HG02798 (cell line): ENCODE data around the gene NUP62CL.
"Not testable (repeated sequence)": the region's sequence is repeated elsewhere in the genome, so short reads cannot be mapped to it uniquely, and the experiment has no call there.

ENCODE experiments used
- ATAC-seq: cut with Tn5 transposase; IDR thresholded peaks from one replicate; pipeline ENCODE4 v1.9.1; 2021; ENCODE audit warnings: mild to moderate bottlenecking; ENCODE audit not compliant: unreplicated experiment, poor library complexity

Gene NUP62CL, protein sequence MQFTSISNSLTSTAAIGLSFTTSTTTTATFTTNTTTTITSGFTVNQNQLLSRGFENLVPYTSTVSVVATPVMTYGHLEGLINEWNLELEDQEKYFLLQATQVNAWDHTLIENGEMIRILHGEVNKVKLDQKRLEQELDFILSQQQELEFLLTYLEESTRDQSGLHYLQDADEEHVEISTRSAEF

GRCh38 chrX:107205770-107206696 lies at the start of gene NUP62CL, which contains the start of gene DNAAF6:
TSS of gene NUP62CL (minus strand) at chrX:107206433. CDS start at chrX:107175146, 31,287 bp downstream.
TSS of gene DNAAF6 (plus strand) at chrX:107206611. CDS start at chrX:107212876, 6,265 bp downstream.
- ATAC-seq = peak; percentile 99

- ATAC-seq = no peak
Measured at GRCh38 chrX:107228486-107228819, 22.2 kb upstream of the NUP62CL start.

GRCh38 chrX:107227780-107228485 lies 21.7 kb upstream of the NUP62CL start:
- ATAC-seq = no peak

DNA sequence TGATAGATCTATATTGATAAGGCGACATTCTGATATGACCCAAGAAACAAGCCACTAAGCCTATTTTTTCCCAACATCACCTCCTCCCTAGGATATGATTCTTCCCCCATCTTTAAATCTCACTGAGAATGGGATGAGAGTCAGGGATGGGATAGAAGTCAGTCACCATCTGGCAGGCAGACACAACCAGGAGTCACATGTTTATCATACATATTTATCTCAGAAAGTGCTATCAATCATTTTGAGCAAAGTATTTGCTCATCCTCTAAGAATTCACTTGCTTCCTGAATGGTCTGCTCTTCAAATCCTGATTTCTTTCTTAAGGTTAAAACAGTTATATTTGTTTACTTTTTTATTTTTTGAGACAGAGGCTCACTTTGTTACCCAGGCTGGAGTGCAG lies 20.5 kb upstream of the NUP62CL start:
- ATAC-seq = no peak

DNA sequence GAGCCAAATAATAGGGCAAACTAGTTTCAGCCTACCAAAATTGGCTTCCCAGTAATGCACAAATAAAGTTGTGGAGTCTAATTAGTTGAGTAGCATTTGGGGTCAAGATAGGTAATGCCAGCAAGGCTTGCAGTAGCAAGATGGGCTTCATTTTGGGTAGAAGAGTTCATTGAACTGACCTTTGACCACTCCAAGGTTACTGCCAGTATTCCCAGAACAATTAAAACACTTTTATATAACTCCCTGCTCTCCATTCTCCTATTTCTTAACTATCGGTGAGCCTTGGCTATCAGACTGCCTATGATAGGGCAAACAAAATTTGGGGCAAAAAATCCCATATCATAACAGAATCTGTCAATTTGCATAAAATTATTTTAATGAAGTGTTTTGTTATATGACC lies 7.2 kb upstream of the NUP62CL start:
- no peak for ATAC-seq

DNA sequence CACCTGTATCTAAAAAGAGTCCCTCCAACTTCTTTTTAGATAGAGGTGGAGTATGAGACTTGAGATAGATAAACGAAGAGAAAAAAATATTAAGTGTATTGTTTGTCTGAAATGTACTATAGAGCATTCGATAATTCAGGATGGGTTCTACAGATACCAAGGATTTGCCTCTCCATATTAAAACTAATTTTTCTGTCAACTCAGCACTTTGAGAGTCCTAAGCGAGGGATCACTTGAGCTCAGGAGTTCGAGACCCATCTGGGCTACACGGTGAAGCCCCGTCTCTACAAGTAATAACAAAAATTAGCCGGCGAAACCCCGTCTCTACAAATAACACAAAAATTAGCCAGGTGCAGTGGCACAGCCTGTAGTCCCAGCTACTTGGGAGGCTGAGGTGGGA lies 1.7 kb upstream of the NUP62CL start:
- no peak for ATAC-seq

- ATAC-seq = no peak
Measured at GRCh38 chrX:107207089-107207488, 856 bp upstream of the NUP62CL start.

GRCh38 chrX:107206697-107207065 lies 448 bp upstream of the NUP62CL start:
- ATAC-seq = no peak

GRCh38 chrX:107204068-107204605 lies 2.1 kb downstream of the NUP62CL start:
- ATAC-seq = no peak

- no peak for ATAC-seq
Measured at GRCh38 chrX:107199491-107199890, 6.7 kb downstream of the NUP62CL start.

GRCh38 chrX:107198074-107198473 lies 8.2 kb downstream of the NUP62CL start:
- not testable (repeated sequence) for ATAC-seq

DNA sequence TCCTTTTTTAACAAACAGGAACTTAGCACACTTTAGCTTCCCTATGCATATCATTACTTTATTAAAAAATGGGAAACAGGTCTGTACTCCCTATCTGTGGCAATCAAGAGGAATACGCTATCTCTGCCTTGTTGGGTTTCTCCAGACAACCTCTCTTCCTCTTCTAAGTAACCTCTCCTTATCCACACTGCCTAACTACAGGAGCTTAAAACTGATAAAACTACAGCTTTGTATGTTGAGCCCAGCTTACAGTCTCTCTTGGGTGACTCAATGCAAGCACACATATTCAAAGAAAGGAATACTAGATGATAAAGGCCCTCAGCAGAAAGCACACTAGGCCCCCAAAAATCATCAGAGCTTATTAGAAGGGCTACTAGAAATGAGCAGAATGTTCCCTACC lies 8.9 kb downstream of the NUP62CL start:
- ATAC-seq = no peak

GRCh38 chrX:107171369-107172102 lies 34.7 kb downstream of the NUP62CL start:
- ATAC-seq = no peak

- no peak for ATAC-seq
Measured at GRCh38 chrX:107168712-107169111, 37.5 kb downstream of the NUP62CL start.

- no peak for ATAC-seq
Measured at GRCh38 chrX:107168257-107168656, 38.0 kb downstream of the NUP62CL start.

GRCh38 chrX:107167163-107167921 lies 38.9 kb downstream of the NUP62CL start:
- no peak for ATAC-seq

DNA sequence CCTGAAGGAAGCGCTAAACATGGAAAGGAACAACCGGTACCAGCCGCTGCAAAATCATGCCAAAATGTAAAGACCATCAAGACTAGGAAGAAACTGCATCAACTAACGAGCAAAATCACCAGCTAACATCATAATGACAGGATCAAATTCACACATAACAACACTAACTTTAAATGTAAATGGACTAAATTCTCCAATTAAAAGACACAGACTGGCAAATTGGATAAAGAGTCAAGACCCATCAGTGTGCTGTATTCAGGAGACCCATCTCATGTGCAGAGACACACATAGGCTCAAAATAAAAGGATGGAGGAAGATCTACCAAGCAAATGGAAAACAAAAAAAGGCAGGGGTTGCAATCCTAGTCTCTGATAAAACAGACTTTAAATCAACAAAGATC lies 48.6 kb downstream of the NUP62CL start:
- not testable (repeated sequence) for ATAC-seq

DNA sequence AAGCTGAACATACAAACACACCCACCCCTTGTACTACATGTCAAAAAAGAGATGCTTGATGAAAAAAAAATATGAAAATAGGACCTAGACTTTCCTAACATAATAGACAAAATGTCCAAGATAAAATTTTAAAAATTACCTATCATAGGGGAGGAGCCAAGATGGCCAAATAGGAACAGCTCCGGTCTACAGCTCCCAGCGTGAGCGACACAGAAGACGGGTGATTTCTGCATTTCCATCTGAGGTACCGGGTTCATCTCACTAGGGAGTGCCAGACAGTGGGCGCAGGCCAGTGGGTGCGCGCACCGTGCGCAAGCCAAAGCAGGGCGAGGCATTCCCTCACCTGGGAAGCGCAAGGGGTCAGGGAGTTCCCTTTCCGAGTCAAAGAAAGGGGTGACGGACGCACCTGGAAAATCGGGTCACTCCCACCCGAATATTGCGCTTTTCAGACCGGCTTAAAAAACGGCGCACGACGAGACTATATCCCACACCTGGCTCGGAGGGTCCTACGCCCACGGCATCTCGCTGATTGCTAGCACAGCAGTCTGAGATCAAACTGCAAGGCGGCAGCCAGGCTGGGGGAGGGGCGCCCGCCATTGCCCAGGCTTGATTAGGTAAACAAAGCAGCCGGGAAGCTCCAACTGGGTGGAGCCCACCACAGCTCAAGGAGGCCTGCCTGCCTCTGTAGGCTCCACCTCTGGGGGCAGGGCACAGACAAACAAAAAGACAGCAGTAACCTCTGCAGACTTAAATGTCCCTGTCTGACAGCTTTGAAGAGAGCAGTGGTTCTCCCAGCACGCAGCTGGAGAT lies 50.4 kb downstream of the NUP62CL start:
- not testable (repeated sequence) for ATAC-seq
